Keratinocyte (primary cell): ENCODE measurements around the gene SAMD3.

Experiments used
- CTCF ChIP-seq, 3 experiments: IDR thresholded peaks in 1 of 3; conservative IDR thresholded peaks in 1 of 3; optimal IDR thresholded peaks in 1 of 3; 2 replicates in 2 of 3; 3 replicates in 1 of 3; pipeline versions ENCODE3 to v1.5.1; 2011; ENCODE audit warnings: low read length in 3 of 3, mild to moderate bottlenecking in 3 of 3, moderate library complexity in 2 of 3, control low read depth in 1 of 3, inconsistent platforms in 1 of 3; ENCODE audit not compliant: insufficient read depth in 2 of 3; ENCODE audit errors: extremely low read depth in 1 of 3
- EZH2 ChIP-seq: IDR thresholded peaks from one replicate; pipeline ENCODE4 v1.6.1; 2012; ENCODE audit warnings: inconsistent platforms, mild to moderate bottlenecking, low read length, moderate library complexity

- TF ChIP-seq CTCF (optimal IDR thresholded peaks at IDR 0.05 in 1 of 3, IDR thresholded peaks at IDR 0.05 in 1 of 3, conservative IDR thresholded peaks at IDR 0.05 in 1 of 3; ENCODE audit: extremely low read depth in 1 of 3, insufficient read depth in 2 of 3, low read length in 3 of 3) (no peak), EZH2 (no peak)
Observed at GRCh38 chr6:130215526-130215925, 7.2 kb downstream of the SAMD3 start.
